GM21360 (cell line): ENCODE measurements around the gene TSC22D4.
"Not testable (repeated sequence)": the region's sequence is repeated elsewhere in the genome, so short reads cannot be mapped to it uniquely, and the experiment has no call there.

ENCODE experiments used
- ATAC-seq: cut with Tn5 transposase; IDR thresholded peaks from one replicate; pipeline ENCODE4 v1.9.1; 2021; ENCODE audit warnings: mild to moderate bottlenecking, moderate library complexity; ENCODE audit not compliant: unreplicated experiment

The TSC22D4 gene

GRCh38 chr7:100478958-100479660, at the start of gene TSC22D4:
TSS of gene TSC22D4 (minus strand) at chr7:100479214. CDS start at chr7:100478038, 1,176 bp downstream.
- peak; percentile 48 for ATAC-seq

GRCh38 chr7:100528108-100528866, 49.3 kb upstream of the TSC22D4 start:
- not testable (repeated sequence) for ATAC-seq

- not testable (repeated sequence) for ATAC-seq
Measured at GRCh38 chr7:100523192-100523591, 44.2 kb upstream of the TSC22D4 start.

GRCh38 chr7:100521909-100522593, 43.0 kb upstream of the TSC22D4 start:
- ATAC-seq = not testable (repeated sequence)

- no peak for ATAC-seq
Measured at GRCh38 chr7:100521076-100521475, 42.1 kb upstream of the TSC22D4 start.

GRCh38 chr7:100520138-100520537, 41.1 kb upstream of the TSC22D4 start:
- ATAC-seq = no peak

GRCh38 chr7:100519580-100519979, 40.6 kb upstream of the TSC22D4 start:
- no peak for ATAC-seq

GRCh38 chr7:100517305-100517704, 38.3 kb upstream of the TSC22D4 start:
- no peak for ATAC-seq

GRCh38 chr7:100516135-100516812, 37.3 kb upstream of the TSC22D4 start:
- no peak for ATAC-seq

GRCh38 chr7:100515072-100515532, 36.1 kb upstream of the TSC22D4 start:
- ATAC-seq = no peak

- no peak for ATAC-seq
Measured at GRCh38 chr7:100513212-100513810, 34.3 kb upstream of the TSC22D4 start.

GRCh38 chr7:100510437-100511239, 31.6 kb upstream of the TSC22D4 start:
- ATAC-seq = no peak

- no peak for ATAC-seq
Measured at GRCh38 chr7:100509231-100509630, 30.2 kb upstream of the TSC22D4 start.

GRCh38 chr7:100506356-100506923, 27.4 kb upstream of the TSC22D4 start:
- ATAC-seq = no peak

- ATAC-seq = no peak
Measured at GRCh38 chr7:100504887-100505611, 26.0 kb upstream of the TSC22D4 start.

GRCh38 chr7:100504031-100504430, 25.0 kb upstream of the TSC22D4 start:
- ATAC-seq = not testable (repeated sequence)

- not testable (repeated sequence) for ATAC-seq
Measured at GRCh38 chr7:100500743-100501142, 21.7 kb upstream of the TSC22D4 start.

- ATAC-seq = no peak
Measured at GRCh38 chr7:100496509-100496908, 17.5 kb upstream of the TSC22D4 start.
